ENCODE results near the gene RIMS4. TPM values are rescaled to one million over a fixed set of nuclear protein-coding genes. Genes with fewer than 3 reads are reported as not detected.
A peak's percentile ranks its signal among the peaks of the same experiment; 100 is the strongest.

Gene RIMS4
- total RNA-seq, 4 donors from 2014 or later: 2.8 to 13.8 (median 7.9) TPM

GRCh38 chr20:44704551-44704971 is 105.8 kb downstream of the RIMS4 start:
- H3K9me3 ChIP-seq: no peaks in the 10 kb centered on the region
- TF ChIP-seq POLR2A (IDR thresholded peaks at IDR 0.05) (no peak), CTCF (IDR thresholded peaks at IDR 0.05) (no peak)
- DNase-seq: no peak
- no peaks in the 10 kb centered on the region for H3K27me3 ChIP-seq
- peak overlapping the region in 1 of 3 donors; percentile 6 for H3K27ac ChIP-seq
- intact Hi-C loops (cut with DNase I): no loop called here
- 62 to 75% methylated on average over 4 of the region's 4 CpGs for WGBS, 2 donors
- H3K4me1 ChIP-seq: peaks cover 3 to 31% of the 10 kb centered on the region in 2 donors
- H3K36me3 ChIP-seq: no peaks in the 10 kb centered on the region
- H3K4me3 ChIP-seq (replicated peaks in 1 of 3): no peak overlapping the region

DNA sequence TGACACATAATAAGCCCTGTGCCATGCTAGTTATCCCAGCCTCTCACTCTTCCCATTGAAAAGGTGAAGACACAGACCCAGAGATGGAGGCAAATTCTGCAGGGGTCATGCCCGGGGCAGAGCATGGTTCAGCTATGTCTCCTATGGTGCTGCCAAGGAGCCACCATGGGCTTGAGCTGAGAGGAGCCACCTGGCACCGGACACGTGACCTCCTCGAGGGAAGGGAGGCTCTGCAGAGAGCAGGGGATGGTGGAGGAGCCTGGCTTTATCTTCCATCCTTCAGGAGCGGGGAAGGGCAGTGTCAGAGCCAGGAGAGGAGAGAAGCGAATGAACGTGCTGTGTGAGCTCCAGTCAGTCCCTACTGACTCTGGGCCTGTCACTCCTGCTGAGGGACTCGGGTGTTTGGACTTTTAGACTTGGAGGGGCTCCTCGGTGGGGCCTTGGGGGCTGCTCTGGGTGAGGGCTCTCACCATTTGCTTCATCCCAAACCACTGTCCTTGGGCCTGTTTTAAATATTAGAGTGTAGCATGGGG is 106.3 kb downstream of the RIMS4 start:
- H3K27me3 ChIP-seq: no peaks in the 10 kb centered on the region
- no peak overlapping the region for H3K27ac ChIP-seq
- no peaks in the 10 kb centered on the region for H3K36me3 ChIP-seq
- DNase-seq: no peak
- H3K9me3 ChIP-seq: no peaks in the 10 kb centered on the region
- intact Hi-C loops (cut with DNase I): no loop called here
- H3K4me3 ChIP-seq (replicated peaks in 1 of 3): no peak overlapping the region
- no peak for TF ChIP-seq POLR2A (IDR thresholded peaks at IDR 0.05)
- no peak for TF ChIP-seq CTCF (IDR thresholded peaks at IDR 0.05)
- H3K4me1 ChIP-seq: peaks cover 3 to 31% of the 10 kb centered on the region in 2 donors
- 94% methylated on average over 7 to 9 of the region's 9 CpGs for WGBS, 2 donors

- H3K27me3 ChIP-seq: no peaks in the 10 kb centered on the region
- no peak for DNase-seq
- intact Hi-C loops (cut with DNase I): no loop called here
- H3K4me1 ChIP-seq: peaks cover 3 to 31% of the 10 kb centered on the region in 2 donors
- H3K9me3 ChIP-seq: no peaks in the 10 kb centered on the region
- peak overlapping the region; percentile 40 to 58 (median 58) for H3K27ac ChIP-seq
- no peaks in the 10 kb centered on the region for H3K36me3 ChIP-seq
- no peak overlapping the region for H3K4me3 ChIP-seq (replicated peaks in 1 of 3)
- WGBS, 2 donors: 67 to 76% methylated on average over 8 to 11 of the region's 12 CpGs
- TF ChIP-seq POLR2A (IDR thresholded peaks at IDR 0.05) (no peak), CTCF (IDR thresholded peaks at IDR 0.05) (no peak)
These were observed 107.0 kb downstream of the RIMS4 start for GRCh38 chr20:44703183-44703925.

DNA sequence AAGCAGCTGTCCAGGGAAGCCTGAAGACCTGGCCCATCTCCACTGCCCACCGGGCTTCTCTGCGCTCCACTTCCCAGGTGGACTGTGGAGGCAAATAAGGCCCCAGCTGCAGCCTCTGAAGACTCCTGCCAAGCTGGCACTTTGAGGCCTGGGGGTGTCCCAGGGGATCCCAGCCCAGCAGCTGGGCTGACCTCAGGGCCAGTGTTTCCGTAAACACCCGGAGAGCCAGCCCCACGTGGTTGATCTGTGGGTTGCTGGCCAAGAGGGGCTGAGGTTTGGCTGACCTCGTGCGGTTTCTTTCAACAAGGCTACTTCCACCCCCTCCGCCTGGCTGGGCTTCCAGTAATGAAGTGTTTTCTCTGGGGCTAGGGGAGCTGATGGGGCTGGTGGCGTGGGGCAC is 107.6 kb downstream of the RIMS4 start:
- no peaks in the 10 kb centered on the region for H3K27me3 ChIP-seq

More for the DNA sequence above, 107.6 kb downstream of the RIMS4 start:
- 14 to 17% methylated on average over 7 to 8 of the region's 9 CpGs for WGBS, 2 donors
- Histone ChIP-seq H3K27ac (peak overlapping the region; percentile 40 to 58 (median 58)), H3K36me3 (no peaks in the 10 kb centered on the region), H3K9me3 (no peaks in the 10 kb centered on the region), H3K4me1 (peaks cover 3 to 31% of the 10 kb centered on the region in 2 donors), H3K4me3 (replicated peaks in 1 of 3) (no peak overlapping the region)
- no peak for TF ChIP-seq CTCF (IDR thresholded peaks at IDR 0.05)
- TF ChIP-seq POLR2A (IDR thresholded peaks at IDR 0.05): no peak
- peak; percentile 44 to 50 for DNase-seq
- intact Hi-C loops (cut with DNase I): no loop called here

All from thyroid gland (tissue), 4 donors.